HG03565 (cell line): ENCODE results near the gene SPRING1.
"Not testable (repeated sequence)": the region's sequence is repeated elsewhere in the genome, so short reads cannot be mapped to it uniquely, and the experiment has no call there.

Experiments
- ATAC-seq: cut with Tn5 transposase; IDR thresholded peaks from one replicate; pipeline ENCODE4 v1.9.1; 2021; ENCODE audit warnings: mild to moderate bottlenecking, moderate library complexity; ENCODE audit not compliant: unreplicated experiment

SPRING1 gene

DNA sequence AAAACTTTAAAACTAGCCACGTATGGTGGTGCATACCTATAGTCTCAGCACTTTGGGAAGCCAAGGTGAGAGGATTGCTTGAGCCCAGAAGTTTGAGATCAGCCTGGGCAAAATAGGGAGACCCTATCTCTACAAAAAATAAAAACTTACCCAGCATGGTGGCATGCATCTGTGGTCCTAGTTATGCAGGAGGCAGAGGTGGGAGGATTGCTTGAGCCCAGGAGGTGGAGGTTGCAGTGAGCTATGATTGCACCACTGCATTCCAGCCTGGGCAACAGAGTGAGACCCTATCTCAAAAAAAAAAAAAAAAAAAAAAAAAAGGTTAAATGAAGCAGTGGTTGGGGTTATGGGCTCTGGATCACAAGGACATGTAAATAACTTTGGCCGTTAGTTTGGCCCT is 4.9 kb upstream of the SPRING1 start:
- not testable (repeated sequence) for ATAC-seq

DNA sequence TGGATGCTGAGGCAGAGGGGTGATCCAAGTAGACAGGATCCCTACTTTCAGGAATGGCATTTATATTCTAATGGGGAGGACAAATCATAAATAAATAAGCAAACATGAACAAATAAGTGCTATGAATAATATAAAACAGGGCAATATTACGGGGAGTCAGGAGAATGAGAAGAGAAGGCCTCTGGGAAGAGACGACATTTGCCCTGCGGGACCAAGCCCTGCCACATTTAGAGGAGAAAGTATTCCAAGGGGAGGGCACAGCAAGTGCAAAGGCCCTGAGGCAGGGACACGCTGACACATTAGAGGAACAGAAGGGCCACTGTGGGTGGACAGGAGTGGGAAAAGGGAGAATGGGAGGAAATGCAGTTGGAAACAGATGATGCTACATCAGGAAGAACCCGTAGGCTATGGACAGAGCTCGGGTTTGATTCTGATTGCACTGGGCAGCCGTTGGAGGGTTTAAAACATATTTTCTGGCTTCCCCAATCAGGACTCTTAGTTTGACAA is 1.6 kb upstream of the SPRING1 start:
- ATAC-seq, result no peak

DNA sequence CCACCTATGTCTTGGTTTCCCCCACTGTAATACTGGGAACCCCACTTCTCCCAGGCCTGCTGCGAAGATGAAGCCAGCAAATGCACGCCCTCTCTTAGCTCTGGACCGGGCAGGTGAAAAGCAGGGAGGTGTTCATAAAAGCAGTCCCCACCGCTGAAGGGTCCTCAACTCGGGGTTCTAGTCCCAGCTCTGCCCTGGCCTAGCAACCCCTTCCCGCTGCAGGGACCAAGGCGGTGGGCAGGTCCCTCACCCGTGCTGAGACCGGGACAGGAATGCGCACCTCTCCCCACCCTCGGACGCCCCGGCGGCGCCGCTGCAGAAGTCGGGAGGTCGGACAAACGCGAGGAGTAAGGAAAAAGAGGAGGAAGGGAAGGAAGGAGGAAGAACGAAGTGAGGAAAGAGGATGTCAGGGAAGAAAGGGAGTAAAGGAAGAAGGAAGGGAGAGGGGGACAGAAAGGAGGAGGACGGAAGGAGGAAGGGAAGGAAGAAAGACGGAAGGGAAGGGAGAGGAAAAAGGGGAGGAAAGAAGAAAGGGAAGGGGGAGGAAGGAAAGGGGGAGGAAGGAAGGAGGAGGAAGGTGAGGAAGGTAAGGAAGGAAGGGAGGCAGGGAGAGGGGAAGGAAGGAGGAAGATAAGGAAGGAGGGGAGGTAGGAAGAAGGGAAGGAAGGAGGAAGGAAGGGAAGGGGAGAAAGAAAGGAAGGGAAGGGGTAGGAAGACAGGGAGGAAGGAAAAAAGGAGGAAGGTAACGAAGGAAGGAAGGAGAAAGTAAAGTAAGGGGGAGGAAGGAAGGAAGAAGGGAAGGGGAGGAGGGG is 701 bp downstream of the SPRING1 start:
- no peak for ATAC-seq

DNA sequence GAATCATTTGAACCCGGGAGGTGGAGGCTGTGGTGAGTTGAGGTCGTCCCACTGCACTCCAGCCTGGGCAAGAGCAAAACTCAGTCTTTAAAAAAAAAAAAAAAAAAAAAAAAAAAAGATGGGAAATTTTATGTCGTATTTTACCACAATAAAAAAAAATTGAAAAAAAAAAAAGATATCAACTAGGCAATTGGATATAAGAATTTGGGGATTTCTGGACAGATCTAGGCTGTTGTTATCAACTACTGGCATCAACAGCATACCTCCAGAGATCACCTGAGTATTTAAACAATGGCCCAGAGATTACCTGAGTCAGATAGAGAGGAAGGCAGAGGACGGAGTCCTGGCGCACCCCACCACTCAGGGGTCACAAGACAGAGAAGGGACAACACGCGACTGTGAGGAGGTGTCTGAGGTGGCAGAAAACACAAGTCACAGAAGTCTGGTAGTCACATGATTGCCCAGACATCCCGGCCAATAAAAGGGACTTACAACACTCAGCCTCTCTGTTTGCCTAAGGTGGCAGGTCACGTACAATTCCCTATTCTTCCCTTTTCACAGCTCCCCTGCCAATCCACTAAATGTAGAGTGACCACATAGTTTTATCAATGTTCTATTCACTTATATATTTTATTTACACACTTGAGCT is 1.8 kb downstream of the SPRING1 start:
- no peak for ATAC-seq

DNA sequence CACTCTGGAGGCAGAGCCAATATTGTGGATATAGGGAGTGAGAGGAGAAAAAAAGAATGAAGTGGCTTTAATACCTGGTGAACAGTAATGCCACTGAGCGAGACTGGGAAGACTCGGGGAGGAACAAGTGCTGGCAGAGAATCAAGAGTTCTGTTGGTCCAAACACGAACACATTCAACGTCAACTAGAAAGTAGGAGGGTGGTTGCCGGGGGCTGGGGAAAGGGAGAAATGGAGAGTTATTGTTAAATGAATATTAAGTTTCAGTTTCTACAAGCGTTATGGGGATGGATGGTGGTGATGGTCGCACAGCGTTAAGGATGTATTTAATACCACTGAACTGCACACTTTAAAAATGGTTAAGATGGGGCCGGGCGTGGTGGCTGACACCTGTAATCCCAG is 2.8 kb downstream of the SPRING1 start:
- ATAC-seq, result no peak

DNA sequence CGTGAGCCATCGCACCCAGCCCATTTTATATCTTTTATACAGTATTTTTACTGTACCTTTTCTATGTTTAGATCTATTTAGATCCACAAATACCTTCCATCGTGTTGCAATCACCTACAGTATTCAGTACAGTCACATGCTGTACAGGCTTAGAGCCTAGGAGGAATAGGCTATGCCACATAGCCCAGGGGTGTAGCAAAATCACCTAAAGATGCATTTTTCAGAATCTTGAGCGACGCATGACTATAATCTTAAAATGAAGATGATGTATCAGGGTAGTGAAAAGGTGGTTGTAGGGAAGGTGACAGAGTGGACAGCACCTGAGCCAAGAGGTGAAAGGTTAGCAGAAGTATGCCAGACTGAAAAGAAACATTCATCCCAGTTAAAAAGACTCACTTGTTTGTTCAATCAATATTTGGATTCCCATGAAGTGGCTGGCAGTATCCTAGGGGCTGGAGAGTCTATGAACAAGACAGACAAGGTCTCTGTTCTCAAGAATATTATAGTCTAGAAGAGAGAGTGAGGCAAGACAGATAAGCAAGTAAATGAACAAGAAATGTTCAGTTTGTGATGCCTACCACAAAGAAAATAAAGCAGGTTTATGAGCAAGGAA is 3.6 kb downstream of the SPRING1 start:
- no peak for ATAC-seq

DNA sequence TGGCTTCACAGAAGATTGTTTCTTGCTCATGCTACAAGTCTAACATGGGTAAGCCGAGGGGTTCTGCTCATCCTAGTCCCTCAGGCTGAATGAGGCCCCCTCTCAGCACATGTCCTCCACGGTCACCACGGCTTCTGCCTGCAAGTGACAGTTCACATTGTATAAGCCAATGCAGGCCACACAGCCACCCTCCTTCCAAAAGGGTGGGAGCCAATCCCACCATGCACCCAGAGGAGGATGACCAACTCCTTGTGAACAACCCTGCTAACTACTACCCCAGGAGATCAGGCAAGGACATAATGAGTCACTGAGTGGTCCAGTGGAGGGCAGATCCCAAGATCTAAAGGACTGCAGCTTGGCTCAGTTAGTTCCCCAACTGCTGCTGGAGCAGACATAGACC is 6.1 kb downstream of the SPRING1 start:
- no peak for ATAC-seq

DNA sequence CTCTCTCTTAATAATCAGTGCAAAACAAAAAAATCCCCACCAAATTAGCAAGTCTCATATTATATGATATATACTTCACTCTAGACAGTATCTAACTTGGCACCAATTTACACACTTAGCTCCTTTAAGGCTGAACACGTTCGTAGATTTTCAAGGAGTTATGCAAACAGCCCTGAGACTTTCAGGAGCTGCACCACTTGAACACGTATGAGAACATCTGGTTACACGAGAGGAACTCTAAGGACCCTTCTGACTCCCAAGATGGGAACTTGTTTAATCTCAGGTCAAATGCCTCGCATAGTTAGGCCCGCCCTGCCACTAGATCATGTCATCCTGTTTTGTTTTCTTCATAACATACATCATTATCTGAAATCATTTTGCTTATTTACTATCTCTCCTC is 10.0 kb downstream of the SPRING1 start:
- ATAC-seq, result no peak

DNA sequence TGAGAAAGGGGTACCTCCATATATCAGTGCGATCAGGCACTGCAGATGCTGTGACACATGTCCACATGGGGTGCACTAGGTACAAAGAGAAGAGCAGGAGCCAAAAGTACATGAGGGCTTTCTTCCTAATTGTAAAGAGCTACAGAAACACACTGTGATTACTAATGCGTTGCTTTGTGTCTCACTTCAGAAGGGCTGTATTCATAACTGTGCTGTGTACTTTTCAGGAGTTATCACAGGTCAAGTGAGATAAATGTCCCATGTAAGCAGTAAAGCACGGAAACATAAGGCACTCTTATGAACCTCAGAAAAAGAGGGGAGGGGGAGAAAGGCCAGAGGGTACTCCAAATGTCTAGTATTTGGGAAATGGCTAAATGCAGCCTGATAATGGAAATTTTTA is 10.6 kb downstream of the SPRING1 start:
- no peak for ATAC-seq

DNA sequence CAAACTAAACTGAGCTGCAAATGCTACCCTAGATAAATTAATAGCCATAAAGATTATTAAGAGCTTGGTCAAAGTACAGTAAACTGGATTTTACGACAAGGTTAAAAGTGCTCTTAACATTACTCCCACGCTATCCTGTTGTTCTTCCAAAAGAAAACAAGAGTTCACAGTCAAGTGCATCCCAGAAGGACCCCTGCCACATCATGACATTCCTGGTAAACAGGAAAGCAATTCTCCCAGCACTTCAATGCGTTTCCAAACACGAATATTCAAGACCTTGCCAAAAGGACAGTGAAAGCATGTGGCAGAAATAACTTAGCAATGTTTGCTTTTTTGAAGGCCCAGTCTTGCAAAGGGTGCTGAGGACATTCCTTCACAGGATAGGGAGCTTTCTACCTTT is 11.2 kb downstream of the SPRING1 start:
- no peak for ATAC-seq

DNA sequence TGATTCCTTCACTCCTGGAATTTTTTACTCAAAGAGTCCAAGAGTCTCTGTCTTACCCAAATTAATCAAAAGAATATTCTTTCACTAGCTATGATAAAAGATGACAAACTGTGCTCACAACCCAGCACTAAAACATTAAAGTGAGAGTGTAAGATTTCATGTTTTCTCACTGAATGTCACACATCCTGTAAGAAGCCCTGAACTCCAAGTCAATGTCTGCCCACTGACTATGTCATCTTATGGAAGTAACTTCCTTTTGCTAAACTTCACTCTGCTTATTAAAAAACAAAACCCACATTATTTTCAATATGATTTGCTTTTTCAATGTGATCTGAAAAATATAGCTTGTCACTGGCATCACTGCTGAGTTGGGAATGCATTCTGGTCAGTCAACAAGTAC is 15.6 kb downstream of the SPRING1 start:
- ATAC-seq, result no peak

DNA sequence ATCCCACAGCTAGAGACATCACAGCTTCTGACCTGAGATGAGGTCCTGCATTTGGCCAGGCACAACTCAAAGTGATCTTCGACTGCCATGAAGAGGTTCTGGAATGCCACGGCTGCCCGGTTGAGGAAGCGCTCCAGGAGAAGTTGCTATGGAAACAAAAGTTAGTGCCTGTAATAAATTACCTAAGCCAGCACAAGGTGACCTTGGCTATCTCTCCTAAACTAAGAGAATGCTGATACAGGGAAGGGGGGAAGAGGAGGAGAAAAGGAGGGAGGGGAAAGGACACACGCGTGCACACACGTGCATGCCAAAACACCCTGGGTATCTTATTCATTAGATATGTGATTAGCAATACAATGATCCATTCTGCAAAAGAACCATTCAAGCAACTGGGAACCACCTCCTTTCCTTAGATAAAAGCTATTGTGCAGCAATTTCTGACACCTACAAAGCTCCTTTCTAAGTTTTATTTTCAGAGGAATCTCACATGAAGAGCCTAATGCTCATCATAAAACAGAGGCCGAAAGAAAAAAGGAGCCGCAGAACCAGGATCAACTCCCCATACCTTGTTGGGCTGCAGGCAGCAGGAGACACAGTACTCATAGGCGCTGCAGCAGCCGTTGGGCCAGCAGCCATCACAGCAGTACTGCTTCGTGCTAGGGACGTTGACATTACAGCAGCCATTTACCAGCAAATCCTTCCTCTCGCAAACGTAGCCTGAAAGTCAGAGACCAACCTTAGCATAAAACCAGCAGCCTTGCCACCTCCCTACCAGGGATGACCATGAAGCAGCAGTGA is 17.9 kb downstream of the SPRING1 start:
- ATAC-seq, result no peak

DNA sequence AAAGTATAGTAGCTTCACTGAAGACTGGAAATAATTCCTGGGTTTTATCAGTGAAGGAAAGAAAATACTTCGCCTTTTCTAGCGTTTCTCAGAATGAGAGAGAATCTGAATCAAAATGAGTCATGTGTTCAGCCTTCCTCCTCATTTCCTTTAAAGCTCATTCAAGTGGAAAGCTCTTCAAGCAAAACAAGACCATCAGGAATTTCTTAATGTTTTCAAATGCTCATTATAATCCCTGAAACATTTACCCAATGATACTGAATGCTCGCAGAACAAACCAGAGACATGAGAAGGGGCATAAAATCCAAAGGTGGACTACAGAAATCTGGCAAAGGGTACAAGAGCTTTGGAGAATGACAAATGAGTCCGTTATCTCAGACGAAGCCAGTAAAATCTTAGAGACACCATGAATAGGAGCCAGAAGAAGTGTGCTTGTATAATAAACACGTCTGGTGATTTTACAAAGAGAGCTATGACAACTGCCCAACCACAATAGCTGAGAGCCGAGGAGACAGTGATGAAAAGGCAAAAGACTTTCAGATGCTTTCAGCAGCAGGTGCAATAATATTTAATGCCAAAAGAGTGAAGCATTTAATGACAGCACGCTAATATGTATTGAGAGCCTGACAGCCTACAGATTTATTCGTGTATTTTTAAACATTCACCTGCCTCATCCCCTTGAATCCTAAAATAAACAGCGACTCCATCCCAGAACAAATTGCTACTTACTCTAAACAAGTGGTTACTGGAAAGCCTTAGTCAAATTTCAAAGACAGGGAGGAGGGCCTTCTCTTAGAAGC is 19.0 kb downstream of the SPRING1 start:
- ATAC-seq, result no peak

DNA sequence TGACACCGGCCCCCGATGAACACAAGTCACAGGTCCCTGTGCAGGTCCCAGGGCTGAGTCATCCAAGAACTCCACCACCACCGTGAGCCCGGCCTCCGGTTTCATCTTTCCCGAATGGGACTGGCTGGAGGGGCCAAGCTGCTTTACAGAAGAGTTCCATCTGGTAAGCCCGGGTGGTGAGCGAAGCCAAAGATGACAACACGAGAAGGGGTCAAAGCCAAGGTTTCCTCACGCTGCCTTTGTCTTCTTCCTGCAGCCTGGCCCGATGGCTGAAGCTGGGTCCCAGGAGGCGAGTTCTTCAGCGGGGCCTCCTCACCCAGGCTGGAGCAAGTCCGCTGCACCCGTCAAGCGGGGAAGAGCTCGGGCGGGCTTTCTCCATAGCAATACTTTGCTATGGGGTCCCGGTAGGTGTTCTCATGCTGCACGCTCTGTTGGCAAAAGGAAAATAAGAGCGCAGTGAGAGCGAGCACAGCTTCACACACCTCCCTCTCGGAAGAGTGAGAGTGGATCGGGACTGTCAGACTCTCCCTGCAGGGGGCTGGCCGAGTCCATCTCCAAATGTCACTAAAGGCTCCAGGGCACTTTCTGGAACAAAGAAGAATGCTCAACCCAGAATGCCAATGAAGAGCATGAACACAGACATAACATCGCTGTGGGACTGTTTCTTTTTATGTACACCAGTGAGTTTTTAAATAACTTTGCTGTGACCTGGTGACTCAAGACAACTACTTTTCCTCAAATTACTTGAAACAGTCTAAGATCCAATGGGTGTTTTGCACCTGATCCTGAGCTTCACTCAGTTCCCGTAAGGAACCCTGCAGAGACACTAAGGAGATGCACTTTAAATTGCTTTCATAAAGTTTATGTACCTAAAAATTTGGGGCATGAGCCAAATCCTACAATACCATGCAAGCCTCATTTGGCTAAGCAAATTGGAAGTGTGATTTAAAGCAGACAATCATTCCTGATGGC is 20.1 kb downstream of the SPRING1 start:
- no peak for ATAC-seq

DNA sequence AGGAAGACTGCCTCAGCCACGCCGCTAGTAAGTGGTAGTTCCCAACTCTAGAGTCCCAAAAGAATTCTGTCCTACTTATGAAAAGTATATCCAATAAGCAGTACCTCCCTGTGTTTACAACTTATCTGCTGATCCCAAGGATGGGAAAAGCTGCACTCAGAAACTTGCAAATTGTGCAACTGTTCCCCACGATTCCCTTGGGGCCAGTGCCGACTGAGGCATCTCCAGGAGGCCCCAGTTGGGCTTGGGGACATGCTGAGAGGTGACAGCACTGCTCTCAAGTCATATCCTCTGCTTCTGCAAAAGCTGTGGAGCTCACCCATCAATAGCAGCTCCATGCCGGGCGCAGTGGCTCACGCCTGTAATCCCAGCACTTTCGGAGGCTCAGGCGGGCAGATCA is 23.7 kb downstream of the SPRING1 start:
- no peak for ATAC-seq

DNA sequence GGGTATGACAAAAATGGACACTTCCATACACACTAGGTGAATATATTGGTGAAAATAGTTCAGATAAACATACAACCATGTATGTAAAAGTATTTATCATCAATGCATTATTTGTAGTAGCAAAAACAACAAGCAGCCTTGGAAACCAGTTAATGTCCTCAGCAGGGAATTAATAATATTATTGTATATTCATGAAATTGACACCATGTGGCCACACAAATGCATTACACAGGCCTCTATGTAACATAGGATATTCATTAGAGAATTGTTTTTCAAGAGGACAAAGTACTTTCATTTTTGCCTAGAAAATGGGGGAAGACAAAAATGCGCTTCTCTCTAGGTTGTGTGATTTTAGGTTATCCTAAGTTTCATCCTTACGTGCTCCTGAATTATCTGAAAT is 24.3 kb downstream of the SPRING1 start:
- no peak for ATAC-seq

DNA sequence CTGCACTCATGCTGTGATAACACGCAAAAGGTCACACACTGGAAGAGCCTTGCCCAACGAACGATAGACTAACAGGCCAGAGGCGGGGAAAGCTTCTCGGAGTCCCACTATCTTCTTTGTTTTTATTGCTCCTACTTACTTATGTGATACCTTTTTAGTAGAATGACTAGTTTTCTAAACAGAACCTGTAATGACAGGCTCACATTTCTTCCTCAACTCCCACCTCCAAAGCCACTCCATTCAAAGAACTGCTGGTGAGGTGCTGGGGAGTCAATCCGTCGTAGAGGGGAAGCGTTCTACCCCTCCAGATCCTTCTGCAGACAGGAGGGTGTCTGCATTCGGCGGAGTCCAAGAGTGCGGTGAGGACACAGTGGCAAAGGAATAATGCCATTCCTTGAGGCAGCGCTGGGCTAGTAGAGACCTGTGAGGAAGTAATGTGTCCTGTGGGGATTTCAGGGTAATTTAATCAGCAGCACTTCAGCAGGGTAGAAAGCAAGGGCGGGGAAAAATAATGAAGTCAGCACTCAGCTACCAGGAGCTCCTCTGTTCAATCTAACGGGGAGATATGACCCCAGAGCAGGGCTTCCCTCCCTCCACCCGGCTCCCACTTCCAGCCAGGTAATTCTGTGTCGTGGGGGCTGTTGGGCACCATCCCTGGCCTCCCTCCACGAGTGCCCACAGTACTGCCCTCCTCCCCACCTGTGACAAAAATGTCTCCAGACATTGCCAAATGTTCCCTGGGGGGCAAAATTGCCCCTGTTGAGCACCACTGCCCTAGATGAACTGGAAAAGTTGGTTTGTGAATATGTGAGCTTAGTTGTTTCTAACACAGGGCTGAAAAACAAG is 25.2 kb downstream of the SPRING1 start:
- no peak for ATAC-seq
